Panc1 (cell line): ENCODE data around the gene BMPR2.

Experiments
- CTCF ChIP-seq: fragments of 450-650 bp; IDR thresholded peaks from 2 replicates; pipeline ENCODE4 v1.5.1; 2017; ENCODE audit warnings: mild to moderate bottlenecking
- POLR2AphosphoS5 ChIP-seq: IDR thresholded peaks from 2 replicates; pipeline ENCODE4 v1.6.1; 2012; ENCODE audit warnings: mild to moderate bottlenecking, low read depth, low read length, moderate library complexity
- REST ChIP-seq, 2 experiments: IDR thresholded peaks; 2 replicates each; pipeline ENCODE4 v1.6.1; 2011 to 2012; ENCODE audit warnings: low read depth in 2 of 2, control low read depth in 1 of 2, low read length in 1 of 2, mild to moderate bottlenecking in 1 of 2, moderate library complexity in 1 of 2; ENCODE audit not compliant: insufficient read depth in 1 of 2
- SIN3A ChIP-seq: IDR thresholded peaks from 2 replicates; pipeline ENCODE4 v1.6.1; 2012; ENCODE audit warnings: low read depth, mild to moderate bottlenecking, low read length, moderate library complexity, borderline replicate concordance; ENCODE audit not compliant: insufficient read depth
- TCF7L2 ChIP-seq: IDR thresholded peaks from 2 replicates; pipeline ENCODE4 v1.6.1; 2011; ENCODE audit warnings: mild to moderate bottlenecking, low read depth, low read length, inconsistent platforms

GRCh38 chr2:202361108-202361507 lies 15.0 kb upstream of the BMPR2 start:
- no peak for TF ChIP-seq CTCF
- TF ChIP-seq POLR2AphosphoS5 = no peak
- TF ChIP-seq SIN3A = no peak
- TF ChIP-seq REST (IDR thresholded peaks at IDR 0.05; ENCODE audit: insufficient read depth in 1 of 2, low read depth in 2 of 2, low read length in 1 of 2) = no peak
- TF ChIP-seq TCF7L2 = no peak
